ENCODE results near the gene ERGIC1. TPM values are rescaled to one million over a fixed set of nuclear protein-coding genes. Genes with fewer than 3 reads are reported as not detected.

The ERGIC1 gene
- total RNA-seq, 1 experiment from 2014 or later, result 89.8 TPM

DNA sequence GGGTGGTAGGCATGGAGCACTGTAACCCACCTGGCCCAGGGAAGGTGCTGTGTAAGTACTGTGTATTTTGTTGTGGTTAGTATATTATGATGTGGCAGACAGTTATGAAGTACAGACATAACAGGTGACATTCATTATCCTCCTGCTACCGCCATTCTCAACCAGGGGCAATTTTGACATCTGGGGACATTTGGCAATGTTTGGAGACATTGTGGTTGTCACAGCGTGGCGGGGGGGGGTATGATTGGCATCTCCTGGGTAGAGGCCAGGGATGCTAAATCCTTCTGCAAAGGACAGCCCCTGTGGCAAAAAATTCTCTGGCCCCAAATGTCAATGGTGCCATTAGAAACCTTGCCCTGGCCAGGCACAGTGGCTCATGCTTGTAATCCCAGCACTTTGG is 115.4 kb downstream of the ERGIC1 start:
- H3K27ac Mint-ChIP-seq, result no peak overlapping the region
- no peak overlapping the region for H3K4me3 Mint-ChIP-seq
- no peak for ATAC-seq
- peaks cover 8% of the 10 kb centered on the region for H3K27me3 Mint-ChIP-seq (ENCODE audit: low read depth)
- CTCF ChIA-PET, result interaction anchor here (2.0 to 4.2 kb wide), 2 partner anchors 9 to 10 kb away, joined by 9 to 16 read pairs; partner anchors contain the start of gene RPL26L1
- no peaks in the 10 kb centered on the region for H3K4me1 Mint-ChIP-seq
- no peak for DNase-seq (ENCODE audit: low spot score)
- H3K36me3 Mint-ChIP-seq, result peaks cover 28% of the 10 kb centered on the region
- TF ChIP-seq, protein P1, sequence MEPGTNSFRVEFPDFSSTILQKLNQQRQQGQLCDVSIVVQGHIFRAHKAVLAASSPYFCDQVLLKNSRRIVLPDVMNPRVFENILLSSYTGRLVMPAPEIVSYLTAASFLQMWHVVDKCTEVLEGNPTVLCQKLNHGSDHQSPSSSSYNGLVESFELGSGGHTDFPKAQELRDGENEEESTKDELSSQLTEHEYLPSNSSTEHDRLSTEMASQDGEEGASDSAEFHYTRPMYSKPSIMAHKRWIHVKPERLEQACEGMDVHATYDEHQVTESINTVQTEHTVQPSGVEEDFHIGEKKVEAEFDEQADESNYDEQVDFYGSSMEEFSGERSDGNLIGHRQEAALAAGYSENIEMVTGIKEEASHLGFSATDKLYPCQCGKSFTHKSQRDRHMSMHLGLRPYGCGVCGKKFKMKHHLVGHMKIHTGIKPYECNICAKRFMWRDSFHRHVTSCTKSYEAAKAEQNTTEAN (CRISPR knock-in tag; IDR thresholded peaks at IDR 0.05), result no peak
- TF ChIP-seq ETV6 (CRISPR knock-in tag; IDR thresholded peaks at IDR 0.05), result no peak
- TF ChIP-seq, protein P2, sequence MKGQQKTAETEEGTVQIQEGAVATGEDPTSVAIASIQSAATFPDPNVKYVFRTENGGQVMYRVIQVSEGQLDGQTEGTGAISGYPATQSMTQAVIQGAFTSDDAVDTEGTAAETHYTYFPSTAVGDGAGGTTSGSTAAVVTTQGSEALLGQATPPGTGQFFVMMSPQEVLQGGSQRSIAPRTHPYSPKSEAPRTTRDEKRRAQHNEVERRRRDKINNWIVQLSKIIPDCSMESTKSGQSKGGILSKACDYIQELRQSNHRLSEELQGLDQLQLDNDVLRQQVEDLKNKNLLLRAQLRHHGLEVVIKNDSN (CRISPR knock-in tag; IDR thresholded peaks at IDR 0.05), result no peak
- TF ChIP-seq AR (CRISPR knock-in tag; IDR thresholded peaks at IDR 0.05), result no peak
- no peak for TF ChIP-seq ESRRA (CRISPR knock-in tag; IDR thresholded peaks at IDR 0.05; ENCODE audit: borderline replicate concordance)
- TF ChIP-seq PRRX2 (CRISPR knock-in tag; IDR thresholded peaks at IDR 0.05), result no peak
- TF ChIP-seq RELA (CRISPR knock-in tag; IDR thresholded peaks at IDR 0.05; ENCODE audit: borderline replicate concordance), result no peak
- TF ChIP-seq FOXK1 (CRISPR knock-in tag; IDR thresholded peaks at IDR 0.05), result no peak
- TF ChIP-seq, protein P3, sequence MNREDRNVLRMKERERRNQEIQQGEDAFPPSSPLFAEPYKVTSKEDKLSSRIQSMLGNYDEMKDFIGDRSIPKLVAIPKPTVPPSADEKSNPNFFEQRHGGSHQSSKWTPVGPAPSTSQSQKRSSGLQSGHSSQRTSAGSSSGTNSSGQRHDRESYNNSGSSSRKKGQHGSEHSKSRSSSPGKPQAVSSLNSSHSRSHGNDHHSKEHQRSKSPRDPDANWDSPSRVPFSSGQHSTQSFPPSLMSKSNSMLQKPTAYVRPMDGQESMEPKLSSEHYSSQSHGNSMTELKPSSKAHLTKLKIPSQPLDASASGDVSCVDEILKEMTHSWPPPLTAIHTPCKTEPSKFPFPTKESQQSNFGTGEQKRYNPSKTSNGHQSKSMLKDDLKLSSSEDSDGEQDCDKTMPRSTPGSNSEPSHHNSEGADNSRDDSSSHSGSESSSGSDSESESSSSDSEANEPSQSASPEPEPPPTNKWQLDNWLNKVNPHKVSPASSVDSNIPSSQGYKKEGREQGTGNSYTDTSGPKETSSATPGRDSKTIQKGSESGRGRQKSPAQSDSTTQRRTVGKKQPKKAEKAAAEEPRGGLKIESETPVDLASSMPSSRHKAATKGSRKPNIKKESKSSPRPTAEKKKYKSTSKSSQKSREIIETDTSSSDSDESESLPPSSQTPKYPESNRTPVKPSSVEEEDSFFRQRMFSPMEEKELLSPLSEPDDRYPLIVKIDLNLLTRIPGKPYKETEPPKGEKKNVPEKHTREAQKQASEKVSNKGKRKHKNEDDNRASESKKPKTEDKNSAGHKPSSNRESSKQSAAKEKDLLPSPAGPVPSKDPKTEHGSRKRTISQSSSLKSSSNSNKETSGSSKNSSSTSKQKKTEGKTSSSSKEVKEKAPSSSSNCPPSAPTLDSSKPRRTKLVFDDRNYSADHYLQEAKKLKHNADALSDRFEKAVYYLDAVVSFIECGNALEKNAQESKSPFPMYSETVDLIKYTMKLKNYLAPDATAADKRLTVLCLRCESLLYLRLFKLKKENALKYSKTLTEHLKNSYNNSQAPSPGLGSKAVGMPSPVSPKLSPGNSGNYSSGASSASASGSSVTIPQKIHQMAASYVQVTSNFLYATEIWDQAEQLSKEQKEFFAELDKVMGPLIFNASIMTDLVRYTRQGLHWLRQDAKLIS (CRISPR knock-in tag; IDR thresholded peaks at IDR 0.05; ENCODE audit: borderline replicate concordance), result no peak
- no peak for TF ChIP-seq CDX4 (CRISPR knock-in tag; IDR thresholded peaks at IDR 0.05; ENCODE audit: borderline replicate concordance)
- no peak for TF ChIP-seq PREB (CRISPR knock-in tag; IDR thresholded peaks at IDR 0.05; ENCODE audit: borderline replicate concordance)
- TF ChIP-seq GABPB1 (CRISPR knock-in tag; IDR thresholded peaks at IDR 0.05), result no peak
- TF ChIP-seq ZNF121 (CRISPR knock-in tag; IDR thresholded peaks at IDR 0.05), result no peak
- POLR2A ChIA-PET, result no interaction called here
- H3K9me3 Mint-ChIP-seq, result no peaks in the 10 kb centered on the region
